Measurements from ENCODE around the gene ENO1.
"Not testable (repeated sequence)": the region's sequence is repeated elsewhere in the genome, so short reads cannot be mapped to it uniquely, and the experiment has no call there.

ENO1 gene

GRCh38 chr1:8835941-8836643, 42.4 kb downstream of the ENO1 start:
- H3K27ac ChIP-seq, result no peak overlapping the region
- no peaks in the 10 kb centered on the region for H3K36me3 ChIP-seq (ENCODE audit: insufficient read depth, low read length)
- no peak for DNase-seq (ENCODE audit: low read depth, low spot score)
- H3K9me3 ChIP-seq (ENCODE audit: low read depth, low read length), result no peaks in the 10 kb centered on the region
- TF ChIP-seq FOXP2 (optimal IDR thresholded peaks at IDR 0.05; ENCODE audit: control extremely low read depth, extremely low read length, insufficient read depth) (no peak), EZH2 (IDR thresholded peaks at IDR 0.05) (no peak), POLR2AphosphoS5 (IDR thresholded peaks at IDR 0.05; ENCODE audit: borderline replicate concordance, low read depth, low read length) (no peak)
- no peak overlapping the region for H3K4me3 ChIP-seq
- no peak overlapping the region for H3K9ac ChIP-seq (ENCODE audit: insufficient read length)

- no peak for DNase-seq (ENCODE audit: low read depth, low spot score)
- Histone ChIP-seq H3K36me3 (ENCODE audit: insufficient read depth, low read length) (no peaks in the 10 kb centered on the region), H3K4me3 (no peak overlapping the region), H3K27ac (no peak overlapping the region), H3K9me3 (ENCODE audit: low read depth, low read length) (no peaks in the 10 kb centered on the region), H3K9ac (ENCODE audit: insufficient read length) (no peak overlapping the region)
- no peak for TF ChIP-seq FOXP2 (optimal IDR thresholded peaks at IDR 0.05; ENCODE audit: control extremely low read depth, extremely low read length, insufficient read depth)
- no peak for TF ChIP-seq EZH2 (IDR thresholded peaks at IDR 0.05)
- no peak for TF ChIP-seq POLR2AphosphoS5 (IDR thresholded peaks at IDR 0.05; ENCODE audit: borderline replicate concordance, low read depth, low read length)
Observed at GRCh38 chr1:8831340-8831739, 47.1 kb downstream of the ENO1 start.

GRCh38 chr1:8830732-8831131, 47.8 kb downstream of the ENO1 start:
- not testable (repeated sequence) for H3K27ac ChIP-seq; H3K9ac ChIP-seq (ENCODE audit: insufficient read length); H3K9me3 ChIP-seq (ENCODE audit: low read depth, low read length); DNase-seq (ENCODE audit: low read depth, low spot score); H3K36me3 ChIP-seq (ENCODE audit: insufficient read depth, low read length); H3K4me3 ChIP-seq

DNA sequence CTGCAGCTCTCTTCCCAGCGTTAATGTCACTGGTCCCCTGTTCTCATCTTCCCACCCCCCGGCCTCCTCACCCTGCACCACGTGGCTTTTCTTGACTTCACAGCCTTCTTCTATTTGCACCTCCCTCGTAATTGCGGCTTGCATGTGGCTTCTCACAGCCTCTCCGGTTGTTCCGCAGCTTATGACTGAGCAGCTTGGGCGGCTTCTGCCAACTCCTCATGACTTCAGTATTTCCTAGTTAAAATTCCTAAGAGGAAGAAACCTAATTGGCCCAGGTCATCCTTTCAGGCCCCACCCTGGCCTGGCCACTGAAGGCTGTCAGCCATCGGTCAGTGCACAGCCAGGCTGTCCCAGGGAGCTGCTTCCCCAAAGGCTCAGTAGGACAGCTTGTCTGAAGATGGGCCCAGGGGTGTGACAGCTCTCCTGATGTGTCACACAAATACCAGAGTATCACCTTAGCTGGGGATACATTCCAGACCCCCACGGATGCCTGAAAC, 52.5 kb downstream of the ENO1 start:
- no peak overlapping the region for H3K27ac ChIP-seq
- no peak overlapping the region for H3K4me3 ChIP-seq
- no peaks in the 10 kb centered on the region for H3K9me3 ChIP-seq (ENCODE audit: low read depth, low read length)
- H3K36me3 ChIP-seq (ENCODE audit: insufficient read depth, low read length), result no peaks in the 10 kb centered on the region
- no peak for TF ChIP-seq FOXP2 (optimal IDR thresholded peaks at IDR 0.05; ENCODE audit: control extremely low read depth, extremely low read length, insufficient read depth)
- DNase-seq (ENCODE audit: low read depth, low spot score), result no peak
- no peak overlapping the region for H3K9ac ChIP-seq (ENCODE audit: insufficient read length)

- H3K9me3 ChIP-seq (ENCODE audit: low read depth, low read length), result no peaks in the 10 kb centered on the region
- no peak overlapping the region for H3K9ac ChIP-seq (ENCODE audit: insufficient read length)
- H3K36me3 ChIP-seq (ENCODE audit: insufficient read depth, low read length), result no peaks in the 10 kb centered on the region
- H3K4me3 ChIP-seq, result no peak overlapping the region
- TF ChIP-seq EZH2 (IDR thresholded peaks at IDR 0.05) (no peak), POLR2AphosphoS5 (IDR thresholded peaks at IDR 0.05; ENCODE audit: borderline replicate concordance, low read depth, low read length) (no peak), FOXP2 (optimal IDR thresholded peaks at IDR 0.05; ENCODE audit: control extremely low read depth, extremely low read length, insufficient read depth) (no peak)
- no peak for DNase-seq (ENCODE audit: low read depth, low spot score)
- peak overlapping the region; percentile 96; the same call in 1 of the 2 replicates for H3K27ac ChIP-seq
Observed at GRCh38 chr1:8823295-8823664, 55.2 kb downstream of the ENO1 start.

GRCh38 chr1:8822373-8823294, 55.9 kb downstream of the ENO1 start:
- peak; percentile 88 for DNase-seq (ENCODE audit: low read depth, low spot score)
- H3K36me3 ChIP-seq (ENCODE audit: insufficient read depth, low read length), result no peaks in the 10 kb centered on the region
- peak overlapping the region; percentile 96 for H3K27ac ChIP-seq
- no peak overlapping the region for H3K9ac ChIP-seq (ENCODE audit: insufficient read length)
- TF ChIP-seq POLR2AphosphoS5 (IDR thresholded peaks at IDR 0.05; ENCODE audit: borderline replicate concordance, low read depth, low read length) (peak; percentile 51; the same call in 1 of the 2 replicates), EZH2 (IDR thresholded peaks at IDR 0.05) (no peak), FOXP2 (optimal IDR thresholded peaks at IDR 0.05; ENCODE audit: control extremely low read depth, extremely low read length, insufficient read depth) (peak; percentile 15)
- H3K4me3 ChIP-seq, result peak overlapping the region; percentile 58
- no peaks in the 10 kb centered on the region for H3K9me3 ChIP-seq (ENCODE audit: low read depth, low read length)

GRCh38 chr1:8821084-8821483, 57.4 kb downstream of the ENO1 start:
- H3K4me3 ChIP-seq, result peak overlapping the region; percentile 58

GRCh38 chr1:8818789-8819188, 59.7 kb downstream of the ENO1 start:
- H3K36me3 ChIP-seq (ENCODE audit: insufficient read depth, low read length); H3K9me3 ChIP-seq (ENCODE audit: low read depth, low read length); DNase-seq (ENCODE audit: low read depth, low spot score); H3K9ac ChIP-seq (ENCODE audit: insufficient read length): not testable (repeated sequence)
- H3K4me3 ChIP-seq, result peak overlapping the region; percentile 92; the same call in 1 of the 2 replicates
- peak overlapping the region; percentile 91 for H3K27ac ChIP-seq

More at GRCh38 chr1:8821084-8821483, 57.4 kb downstream of the ENO1 start:
- Histone ChIP-seq H3K9ac (ENCODE audit: insufficient read length) (peak overlapping the region; percentile 27), H3K27ac (peak overlapping the region; percentile 96), H3K36me3 (ENCODE audit: insufficient read depth, low read length) (no peaks in the 10 kb centered on the region), H3K9me3 (ENCODE audit: low read depth, low read length) (no peaks in the 10 kb centered on the region)
- peak; percentile 60 for DNase-seq (ENCODE audit: low read depth, low spot score)
- TF ChIP-seq FOXP2 (optimal IDR thresholded peaks at IDR 0.05; ENCODE audit: control extremely low read depth, extremely low read length, insufficient read depth) (no peak), POLR2AphosphoS5 (IDR thresholded peaks at IDR 0.05; ENCODE audit: borderline replicate concordance, low read depth, low read length) (no peak), EZH2 (IDR thresholded peaks at IDR 0.05) (no peak)
